ENCODE results near the gene C11orf54.
"Not testable (repeated sequence)": the region's sequence is repeated elsewhere in the genome, so short reads cannot be mapped to it uniquely, and the experiment has no call there.

The C11orf54 gene

DNA sequence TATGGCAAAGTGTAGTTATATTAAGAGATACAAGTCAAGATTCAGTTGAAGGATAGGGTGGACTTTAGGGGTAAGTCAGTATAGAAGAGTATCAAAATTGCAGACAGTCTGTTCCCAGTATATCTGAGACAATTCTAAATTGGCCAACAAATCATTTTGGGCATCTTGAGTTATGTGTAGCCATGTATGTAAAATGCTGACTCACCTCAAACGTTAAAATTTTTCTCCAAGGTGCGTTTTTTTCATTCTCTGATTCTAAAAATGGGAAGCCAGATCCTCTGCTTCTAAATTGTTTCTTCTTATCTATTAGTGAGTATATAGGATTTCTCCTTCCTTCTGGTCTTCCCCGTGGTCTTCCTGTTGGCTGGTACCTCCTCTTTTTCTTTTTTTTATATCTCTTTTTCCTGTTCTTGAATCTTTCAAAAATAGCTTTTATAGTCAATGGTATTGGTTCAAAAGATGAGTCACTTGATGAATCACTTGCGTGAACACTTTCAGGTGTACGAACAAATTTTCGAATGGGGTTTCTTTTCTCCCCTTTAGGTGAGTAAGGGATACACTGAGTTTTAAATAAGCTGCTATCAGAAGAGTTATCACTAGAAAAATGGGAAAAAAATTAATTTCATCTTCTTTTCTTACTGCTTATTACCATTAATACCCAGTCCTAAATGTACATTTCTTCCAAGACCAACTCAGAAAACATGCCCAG, 3.4 kb upstream of the C11orf54 start:
- peak overlapping the region; percentile 88 for H3K4me3 ChIP-seq (ENCODE audit: low read depth, low read length)
- peak overlapping the region; percentile 62 for H3K9ac ChIP-seq (ENCODE audit: low read depth, low read length)
- H3K9me3 ChIP-seq (ENCODE audit: control insufficient read depth, insufficient read depth, low read length) = no peaks in the 10 kb centered on the region
- no peaks in the 10 kb centered on the region for H3K27me3 ChIP-seq (ENCODE audit: control insufficient read depth, insufficient read depth, low read length)
- H3K36me3 ChIP-seq (ENCODE audit: control insufficient read depth, insufficient read depth, low read length) = peaks cover 43% of the 10 kb centered on the region
- H3K4me1 ChIP-seq (ENCODE audit: control insufficient read depth, insufficient read depth, low read length) = peaks cover 14% of the 10 kb centered on the region

DNA sequence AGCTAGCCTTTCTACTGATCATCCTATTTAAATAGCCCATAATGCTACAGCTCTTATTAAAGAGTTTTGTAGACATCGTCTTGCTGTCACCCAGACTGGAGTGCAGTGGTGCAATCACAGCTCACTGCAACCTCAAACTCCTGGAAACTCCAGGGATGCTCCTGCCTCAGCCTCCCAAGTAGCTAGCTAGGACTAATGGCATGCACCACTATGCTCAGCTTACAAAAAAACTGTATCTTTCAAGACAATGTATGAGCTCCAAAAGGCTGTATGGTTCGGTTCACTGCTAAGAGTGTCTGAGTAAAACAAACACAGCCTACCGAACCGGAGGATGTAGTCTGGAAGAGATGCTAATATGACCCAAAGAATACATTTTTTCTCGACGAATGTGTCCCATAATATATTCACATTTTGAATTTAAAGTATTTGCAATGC, 2.8 kb upstream of the C11orf54 start:
- Histone ChIP-seq H3K27me3 (ENCODE audit: control insufficient read depth, insufficient read depth, low read length) (no peaks in the 10 kb centered on the region), H3K4me1 (ENCODE audit: control insufficient read depth, insufficient read depth, low read length) (peaks cover 14% of the 10 kb centered on the region), H3K9me3 (ENCODE audit: control insufficient read depth, insufficient read depth, low read length) (no peaks in the 10 kb centered on the region), H3K9ac (ENCODE audit: low read depth, low read length) (peak overlapping the region; percentile 97), H3K36me3 (ENCODE audit: control insufficient read depth, insufficient read depth, low read length) (peaks cover 43% of the 10 kb centered on the region), H3K4me3 (ENCODE audit: low read depth, low read length) (peak overlapping the region; percentile 88)

DNA sequence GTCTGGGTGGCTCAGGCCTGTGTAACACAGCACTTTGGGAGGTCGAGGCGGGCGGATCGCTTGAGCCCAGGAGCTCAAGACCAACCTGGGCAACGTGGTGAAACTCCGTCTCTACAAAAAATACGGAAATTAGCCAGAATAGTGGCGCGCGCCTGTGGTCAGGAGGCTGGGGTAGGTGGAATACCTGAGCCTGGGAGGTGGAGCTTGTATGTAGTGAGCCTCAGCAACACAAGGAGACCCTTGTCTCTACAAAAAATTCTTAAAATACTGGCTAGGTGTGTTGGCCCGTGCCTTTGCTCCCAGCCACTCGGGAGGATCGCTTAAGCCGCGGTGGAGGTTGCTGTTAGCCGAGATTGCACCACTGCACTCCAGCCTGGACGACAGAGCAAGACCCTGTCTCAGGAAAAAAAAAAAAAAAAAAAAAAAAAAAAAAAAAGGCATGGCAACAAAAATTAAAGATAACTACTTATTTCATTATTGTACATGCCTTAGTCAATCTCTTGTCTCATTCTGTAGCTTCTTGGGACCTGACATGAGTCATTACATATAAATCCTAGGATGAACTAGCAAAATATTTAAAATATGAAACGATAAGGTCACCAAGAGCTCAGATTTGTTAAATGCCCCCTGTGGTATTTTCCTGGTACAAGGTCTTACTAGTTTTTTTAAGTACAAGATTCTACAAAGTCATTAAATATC, 1.3 kb upstream of the C11orf54 start:
- Histone ChIP-seq H3K9me3 (ENCODE audit: control insufficient read depth, insufficient read depth, low read length) (no peaks in the 10 kb centered on the region), H3K4me3 (ENCODE audit: low read depth, low read length) (peak overlapping the region; percentile 88), H3K9ac (ENCODE audit: low read depth, low read length) (peak overlapping the region; percentile 97), H3K4me1 (ENCODE audit: control insufficient read depth, insufficient read depth, low read length) (peaks cover 14% of the 10 kb centered on the region), H3K36me3 (ENCODE audit: control insufficient read depth, insufficient read depth, low read length) (peaks cover 34% of the 10 kb centered on the region), H3K27me3 (ENCODE audit: control insufficient read depth, insufficient read depth, low read length) (no peaks in the 10 kb centered on the region)

DNA sequence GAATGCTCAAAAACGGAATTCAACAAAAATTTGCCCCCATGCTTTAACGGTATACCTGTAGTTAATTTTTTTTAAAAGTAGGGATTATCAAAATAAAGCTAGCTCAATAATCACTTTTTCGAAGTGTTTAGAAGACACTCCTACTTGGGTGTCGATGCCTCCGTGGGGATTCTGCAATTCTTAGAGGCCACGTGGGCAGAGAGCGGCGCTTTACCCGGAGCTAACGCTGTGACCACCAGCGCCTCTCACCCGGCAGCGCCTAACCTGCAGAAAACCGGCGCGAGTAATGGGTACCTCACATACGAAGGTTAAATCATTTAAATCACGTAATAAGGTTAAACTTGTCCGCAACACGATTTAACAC, 760 bp upstream of the C11orf54 start:
- Histone ChIP-seq H3K4me3 (ENCODE audit: low read depth, low read length) (peak overlapping the region; percentile 88), H3K36me3 (ENCODE audit: control insufficient read depth, insufficient read depth, low read length) (peaks cover 30% of the 10 kb centered on the region), H3K9me3 (ENCODE audit: control insufficient read depth, insufficient read depth, low read length) (no peaks in the 10 kb centered on the region), H3K27me3 (ENCODE audit: control insufficient read depth, insufficient read depth, low read length) (no peaks in the 10 kb centered on the region), H3K9ac (ENCODE audit: low read depth, low read length) (peak overlapping the region; percentile 97), H3K4me1 (ENCODE audit: control insufficient read depth, insufficient read depth, low read length) (peaks cover 14% of the 10 kb centered on the region)

DNA sequence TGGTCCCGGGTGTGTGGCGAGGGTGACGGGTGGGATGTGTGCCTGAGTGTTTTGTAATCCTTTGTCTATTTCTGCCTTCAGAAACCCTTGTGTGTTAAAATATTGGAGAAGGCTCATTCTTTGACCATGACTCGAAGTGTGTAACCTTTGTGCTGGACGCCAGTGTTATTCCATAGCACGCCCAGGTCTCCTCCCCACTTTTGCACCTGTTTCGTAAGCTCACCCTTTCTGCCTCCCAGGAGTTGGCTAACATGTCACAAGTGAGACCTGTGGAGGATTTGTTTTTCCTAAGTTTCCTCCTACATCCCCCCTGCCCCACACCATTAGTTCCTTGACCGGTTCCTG, 382 bp downstream of the C11orf54 start:
- peaks cover 27% of the 10 kb centered on the region for H3K36me3 ChIP-seq (ENCODE audit: control insufficient read depth, insufficient read depth, low read length)
- H3K9ac ChIP-seq (ENCODE audit: low read depth, low read length) = peak overlapping the region; percentile 74
- no peaks in the 10 kb centered on the region for H3K9me3 ChIP-seq (ENCODE audit: control insufficient read depth, insufficient read depth, low read length)
- H3K4me1 ChIP-seq (ENCODE audit: control insufficient read depth, insufficient read depth, low read length) = peaks cover 14% of the 10 kb centered on the region
- peak overlapping the region; percentile 88 for H3K4me3 ChIP-seq (ENCODE audit: low read depth, low read length)
- H3K27me3 ChIP-seq (ENCODE audit: control insufficient read depth, insufficient read depth, low read length) = no peaks in the 10 kb centered on the region

DNA sequence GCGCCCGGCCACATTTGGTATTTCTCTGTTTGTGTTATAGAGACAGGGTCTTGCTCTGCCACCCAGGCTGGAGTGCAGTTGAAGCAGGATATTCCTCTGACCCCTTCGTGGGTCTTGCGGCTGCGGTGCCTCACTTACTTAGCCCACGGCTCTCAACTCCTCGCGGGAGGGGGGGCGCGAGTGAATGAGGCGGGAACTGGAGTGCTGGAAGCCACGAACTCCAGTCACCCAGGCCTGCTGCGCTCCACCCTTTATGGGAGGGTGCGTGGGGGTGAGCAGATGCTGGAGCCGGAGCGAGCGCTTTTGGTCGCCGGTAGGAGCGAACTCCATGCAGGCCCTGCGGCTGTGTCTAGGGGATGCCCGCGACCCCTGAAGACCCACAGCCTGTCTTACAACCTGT, 1.8 kb downstream of the C11orf54 start:
- Histone ChIP-seq H3K36me3 (ENCODE audit: control insufficient read depth, insufficient read depth, low read length) (peaks cover 16% of the 10 kb centered on the region), H3K4me3 (ENCODE audit: low read depth, low read length) (no peak overlapping the region), H3K9ac (ENCODE audit: low read depth, low read length) (no peak overlapping the region), H3K9me3 (ENCODE audit: control insufficient read depth, insufficient read depth, low read length) (no peaks in the 10 kb centered on the region), H3K27me3 (ENCODE audit: control insufficient read depth, insufficient read depth, low read length) (no peaks in the 10 kb centered on the region), H3K4me1 (ENCODE audit: control insufficient read depth, insufficient read depth, low read length) (peaks cover 7% of the 10 kb centered on the region)

DNA sequence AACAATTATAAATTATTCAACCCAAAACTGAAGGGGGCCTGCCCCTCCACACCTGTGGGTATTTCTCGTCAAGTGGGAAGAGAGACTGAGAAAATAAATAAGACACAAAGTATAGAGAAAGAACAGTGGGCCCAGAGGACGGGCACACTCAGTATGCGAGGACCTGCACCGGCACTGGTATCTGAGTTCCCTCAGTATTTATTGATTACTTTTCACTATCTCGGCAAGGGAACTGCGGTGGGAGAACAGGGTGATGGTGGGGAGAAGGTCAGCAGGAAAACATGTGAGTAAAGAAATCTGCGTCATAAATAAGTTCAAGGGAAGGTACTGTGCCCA, 3.2 kb downstream of the C11orf54 start:
- Histone ChIP-seq H3K36me3 (ENCODE audit: control insufficient read depth, insufficient read depth, low read length) (peaks cover 8% of the 10 kb centered on the region), H3K9ac (ENCODE audit: low read depth, low read length) (no peak overlapping the region), H3K9me3 (ENCODE audit: control insufficient read depth, insufficient read depth, low read length) (no peaks in the 10 kb centered on the region), H3K4me1 (ENCODE audit: control insufficient read depth, insufficient read depth, low read length) (no peaks in the 10 kb centered on the region), H3K4me3 (ENCODE audit: low read depth, low read length) (no peak overlapping the region), H3K27me3 (ENCODE audit: control insufficient read depth, insufficient read depth, low read length) (no peaks in the 10 kb centered on the region)

DNA sequence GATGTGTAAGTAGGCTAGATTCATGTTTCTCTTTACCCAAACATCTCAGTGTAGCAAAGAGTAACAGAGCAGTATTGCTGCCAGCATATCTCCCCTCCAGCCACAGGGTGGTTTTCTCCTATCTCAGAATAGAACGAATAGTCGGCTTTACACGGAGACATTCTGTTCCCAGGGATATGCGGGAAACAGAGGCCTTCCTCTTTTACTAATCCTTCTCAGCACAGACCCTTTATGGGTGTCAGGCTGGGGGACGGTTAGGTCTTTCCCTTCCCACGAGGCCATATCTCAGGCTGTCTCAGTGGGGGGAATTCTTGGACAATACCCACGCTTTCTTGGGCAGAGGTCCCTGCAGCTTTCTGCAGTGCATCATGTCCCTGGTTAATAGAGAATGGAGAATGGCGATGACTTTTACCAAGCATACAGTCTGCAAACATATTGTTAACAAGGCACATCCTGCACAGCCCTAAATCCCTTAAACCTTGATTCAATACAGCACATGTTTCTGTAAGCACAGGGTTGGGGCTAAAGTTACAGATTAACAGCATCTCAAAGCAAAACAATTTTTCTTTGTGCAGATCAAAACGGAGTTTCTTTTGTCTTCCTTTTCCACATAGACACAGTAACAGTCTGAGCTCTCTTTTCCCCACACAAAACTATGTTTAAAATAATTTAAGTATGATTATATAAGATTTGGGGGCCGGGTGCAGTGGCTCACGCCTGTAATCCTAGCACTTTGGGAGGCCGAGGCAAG, 3.7 kb downstream of the C11orf54 start:
- H3K36me3 ChIP-seq (ENCODE audit: control insufficient read depth, insufficient read depth, low read length); H3K4me1 ChIP-seq (ENCODE audit: control insufficient read depth, insufficient read depth, low read length); H3K4me3 ChIP-seq (ENCODE audit: low read depth, low read length); H3K9ac ChIP-seq (ENCODE audit: low read depth, low read length); H3K27me3 ChIP-seq (ENCODE audit: control insufficient read depth, insufficient read depth, low read length); H3K9me3 ChIP-seq (ENCODE audit: control insufficient read depth, insufficient read depth, low read length): not testable (repeated sequence)

DNA sequence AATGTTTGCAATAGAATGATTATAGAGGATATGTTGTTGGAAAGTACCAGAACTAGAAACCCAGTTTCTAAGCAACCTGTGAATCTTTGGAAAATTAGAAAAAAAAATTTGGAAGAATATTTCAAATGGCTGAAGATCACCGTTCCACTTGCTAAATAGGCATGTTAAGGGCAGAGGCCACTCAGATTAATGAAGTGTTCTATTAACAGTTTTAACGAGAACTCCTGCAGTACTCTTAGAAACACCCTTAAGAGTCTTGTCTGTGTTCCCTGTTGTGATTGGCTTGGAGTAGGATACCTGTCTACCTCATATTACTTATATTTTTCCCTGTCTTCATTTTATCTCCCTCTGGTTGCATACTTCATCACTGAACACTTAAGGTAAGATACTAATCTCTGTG, 4.6 kb downstream of the C11orf54 start:
- Histone ChIP-seq H3K9ac (ENCODE audit: low read depth, low read length) (no peak overlapping the region), H3K4me1 (ENCODE audit: control insufficient read depth, insufficient read depth, low read length) (peaks cover 2% of the 10 kb centered on the region), H3K27me3 (ENCODE audit: control insufficient read depth, insufficient read depth, low read length) (no peaks in the 10 kb centered on the region), H3K9me3 (ENCODE audit: control insufficient read depth, insufficient read depth, low read length) (no peaks in the 10 kb centered on the region), H3K36me3 (ENCODE audit: control insufficient read depth, insufficient read depth, low read length) (peaks cover 8% of the 10 kb centered on the region), H3K4me3 (ENCODE audit: low read depth, low read length) (no peak overlapping the region)

DNA sequence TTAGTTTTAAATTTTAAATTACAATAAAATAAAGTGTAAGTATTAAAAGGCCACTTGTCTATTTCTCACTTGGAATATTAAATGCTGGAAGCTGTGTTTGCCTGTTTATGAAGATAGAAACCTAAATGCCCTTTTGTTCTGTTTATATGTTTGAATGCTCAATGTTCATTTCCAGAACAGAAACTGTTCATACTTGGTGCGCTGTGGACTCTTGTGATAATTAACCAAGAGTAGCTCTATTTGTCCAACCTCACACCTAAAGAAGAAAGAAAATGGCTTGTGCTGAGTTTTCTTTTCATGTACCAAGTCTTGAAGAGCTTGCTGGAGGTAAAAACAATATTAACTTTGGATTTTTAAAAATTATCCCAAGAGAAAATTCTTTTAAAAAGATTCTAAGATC, 5.7 kb downstream of the C11orf54 start:
- H3K36me3 ChIP-seq (ENCODE audit: control insufficient read depth, insufficient read depth, low read length) = peaks cover 8% of the 10 kb centered on the region
- no peaks in the 10 kb centered on the region for H3K9me3 ChIP-seq (ENCODE audit: control insufficient read depth, insufficient read depth, low read length)
- H3K4me3 ChIP-seq (ENCODE audit: low read depth, low read length) = no peak overlapping the region
- no peaks in the 10 kb centered on the region for H3K27me3 ChIP-seq (ENCODE audit: control insufficient read depth, insufficient read depth, low read length)
- H3K9ac ChIP-seq (ENCODE audit: low read depth, low read length) = no peak overlapping the region
- peaks cover 2% of the 10 kb centered on the region for H3K4me1 ChIP-seq (ENCODE audit: control insufficient read depth, insufficient read depth, low read length)

DNA sequence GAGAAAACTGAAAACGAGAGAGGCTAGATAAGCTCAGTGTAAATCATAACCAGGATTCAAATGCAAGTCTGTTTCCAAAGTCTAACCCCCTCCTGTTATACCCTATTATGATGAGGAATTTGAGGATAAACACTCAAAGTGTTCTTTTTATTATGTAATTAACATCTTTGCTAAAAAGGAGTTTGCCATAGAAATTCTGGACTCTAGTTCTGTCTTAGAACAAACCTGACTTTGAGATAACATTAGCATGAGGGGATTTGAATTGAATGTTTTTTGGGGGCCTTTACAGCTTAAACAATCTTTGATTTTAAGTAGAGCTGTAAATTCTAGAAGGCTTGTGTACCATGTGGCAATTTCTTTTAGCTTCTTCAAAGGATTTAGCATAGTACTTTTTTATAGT, 9.5 kb downstream of the C11orf54 start:
- Histone ChIP-seq H3K4me3 (ENCODE audit: low read depth, low read length) (no peak overlapping the region), H3K9ac (ENCODE audit: low read depth, low read length) (peak overlapping the region; percentile 29), H3K27me3 (ENCODE audit: control insufficient read depth, insufficient read depth, low read length) (no peaks in the 10 kb centered on the region), H3K36me3 (ENCODE audit: control insufficient read depth, insufficient read depth, low read length) (peaks cover 6% of the 10 kb centered on the region), H3K4me1 (ENCODE audit: control insufficient read depth, insufficient read depth, low read length) (peaks cover 2% of the 10 kb centered on the region), H3K9me3 (ENCODE audit: control insufficient read depth, insufficient read depth, low read length) (no peaks in the 10 kb centered on the region)

DNA sequence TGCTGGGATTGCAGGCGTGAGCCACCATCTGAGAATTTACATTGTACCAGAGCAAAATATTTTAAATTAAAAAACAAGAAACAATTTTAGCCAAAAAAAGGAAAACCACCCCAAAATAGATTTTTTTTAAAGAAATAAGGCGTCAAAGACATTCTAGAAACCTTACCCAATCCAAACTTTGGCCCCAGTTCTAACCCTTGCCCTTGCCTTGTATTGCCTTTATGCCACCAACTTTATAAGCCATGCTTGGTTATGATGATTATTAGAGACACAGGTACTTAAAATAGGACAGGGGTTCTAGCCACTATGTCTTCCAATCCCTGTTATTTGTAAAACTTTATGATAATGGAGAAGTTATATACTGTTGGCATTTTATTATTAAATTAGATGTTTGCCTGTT, 11.8 kb downstream of the C11orf54 start:
- H3K4me3 ChIP-seq (ENCODE audit: low read depth, low read length) = no peak overlapping the region
- H3K36me3 ChIP-seq (ENCODE audit: control insufficient read depth, insufficient read depth, low read length) = peaks cover 9% of the 10 kb centered on the region
- H3K9me3 ChIP-seq (ENCODE audit: control insufficient read depth, insufficient read depth, low read length) = no peaks in the 10 kb centered on the region
- peaks cover 2% of the 10 kb centered on the region for H3K4me1 ChIP-seq (ENCODE audit: control insufficient read depth, insufficient read depth, low read length)
- H3K9ac ChIP-seq (ENCODE audit: low read depth, low read length) = no peak overlapping the region
- no peaks in the 10 kb centered on the region for H3K27me3 ChIP-seq (ENCODE audit: control insufficient read depth, insufficient read depth, low read length)

Data from iPS-15b (cell line).